PC-9 (cell line): ENCODE measurements around the gene POLDIP3.
"Not testable (repeated sequence)": the region's sequence is repeated elsewhere in the genome, so short reads cannot be mapped to it uniquely, and the experiment has no call there.

Experiments
- CTCF ChIP-seq: fragments of 200-600 bp; sonication (generic); conservative IDR thresholded peaks from 2 replicates; pipeline ENCODE4 v1.6.1; 2017; ENCODE audit warnings: mixed run types, antibody characterized with exemption, mild to moderate bottlenecking, moderate library complexity
- EZH2 ChIP-seq: fragments of 200-600 bp; sonication (generic); IDR thresholded peaks from 2 replicates; pipeline ENCODE4 v1.8.0; 2017; ENCODE audit warnings: antibody characterized with exemption, low read depth

- not testable (repeated sequence) for TF ChIP-seq EZH2, CTCF
These were observed 40.2 kb downstream of the POLDIP3 start for GRCh38 chr22:42574468-42574867.
